NCI-H226 (cell line): ENCODE measurements around the gene PTPRN2.
"Not testable (repeated sequence)": the region's sequence is repeated elsewhere in the genome, so short reads cannot be mapped to it uniquely, and the experiment has no call there.

Source experiments
- DNase-seq: peaks from one replicate; pipeline ENCODE4 v3.0.0-alpha.2; 2015

Gene PTPRN2

GRCh38 chr7:157901816-157902610, 685.6 kb downstream of the PTPRN2 start:
- DNase-seq, result not testable (repeated sequence)

- DNase-seq, result no peak
These were observed 686.5 kb downstream of the PTPRN2 start for GRCh38 chr7:157901166-157901565.

GRCh38 chr7:157900556-157900955, 687.1 kb downstream of the PTPRN2 start:
- DNase-seq, result no peak

GRCh38 chr7:157900011-157900410, 687.6 kb downstream of the PTPRN2 start:
- no peak for DNase-seq

GRCh38 chr7:157898802-157899505, 688.7 kb downstream of the PTPRN2 start:
- no peak for DNase-seq

GRCh38 chr7:157898261-157898660, 689.4 kb downstream of the PTPRN2 start:
- no peak for DNase-seq

GRCh38 chr7:157897681-157898080, 689.9 kb downstream of the PTPRN2 start:
- no peak for DNase-seq

GRCh38 chr7:157896774-157897555, 690.7 kb downstream of the PTPRN2 start:
- DNase-seq, result no peak

- DNase-seq, result not testable (repeated sequence)
These were observed 691.3 kb downstream of the PTPRN2 start for GRCh38 chr7:157896376-157896675.

- DNase-seq, result no peak
These were observed 691.9 kb downstream of the PTPRN2 start for GRCh38 chr7:157895520-157896375.

GRCh38 chr7:157895098-157895497, 692.5 kb downstream of the PTPRN2 start:
- not testable (repeated sequence) for DNase-seq

GRCh38 chr7:157893535-157894044, 694.0 kb downstream of the PTPRN2 start:
- no peak for DNase-seq

GRCh38 chr7:157892751-157893523, 694.7 kb downstream of the PTPRN2 start:
- no peak for DNase-seq

- no peak for DNase-seq
These were observed 696.7 kb downstream of the PTPRN2 start for GRCh38 chr7:157890921-157891401.

GRCh38 chr7:157889480-157889879, 698.1 kb downstream of the PTPRN2 start:
- no peak for DNase-seq

- no peak for DNase-seq
These were observed 699.0 kb downstream of the PTPRN2 start for GRCh38 chr7:157888579-157888978.

GRCh38 chr7:157887400-157887799, 700.2 kb downstream of the PTPRN2 start:
- DNase-seq, result no peak

- no peak for DNase-seq
These were observed 700.9 kb downstream of the PTPRN2 start for GRCh38 chr7:157886711-157887110.

GRCh38 chr7:157886266-157886665, 701.4 kb downstream of the PTPRN2 start:
- no peak for DNase-seq

- no peak for DNase-seq
These were observed 702.5 kb downstream of the PTPRN2 start for GRCh38 chr7:157885140-157885539.

GRCh38 chr7:157884461-157885062, 703.1 kb downstream of the PTPRN2 start:
- no peak for DNase-seq
